ENCODE measurements around the gene NHSL2. TPM values are rescaled to one million over a fixed set of nuclear protein-coding genes. Genes with fewer than 3 reads are reported as not detected.

Gene NHSL2
- polyA plus RNA-seq, 3 donors: 16.6 to 39.8 (median 22.8) TPM

- Histone ChIP-seq H2AFZ (ENCODE audit: insufficient read depth, low read depth, low read length, poor library complexity, severe bottlenecking) (no peak overlapping the region), H3K36me3 (replicated peaks in 1 of 2; ENCODE audit: control insufficient read depth in 1 of 2, insufficient read depth in 2 of 2, low read length in 2 of 2) (no peaks in the 10 kb centered on the region), H3K4me3 (replicated peaks in 1 of 3; ENCODE audit: low read depth in 2 of 3, low read length in 3 of 3) (peak overlapping the region in 1 of 3 experiments; percentile 7), H3K79me2 (ENCODE audit: insufficient read depth, low read length) (peaks cover 70% of the 10 kb centered on the region), H3K27me3 (ENCODE audit: control insufficient read depth in 2 of 2, insufficient read depth in 2 of 2, low read length in 2 of 2) (no peaks in the 10 kb centered on the region), H3K9ac (ENCODE audit: insufficient read depth, low read length, poor library complexity, severe bottlenecking) (peak overlapping the region; percentile 1), H3K4me2 (replicated peaks; ENCODE audit: extremely low read depth, low read length, poor library complexity, severe bottlenecking) (peak overlapping the region; percentile 32), H4K20me1 (ENCODE audit: insufficient read depth, low read length) (peaks cover 32% of the 10 kb centered on the region), H3K27ac (ENCODE audit: low read depth in 1 of 2, low read length in 2 of 2) (peak overlapping the region; percentile 71 to 97), H3K4me1 (ENCODE audit: control insufficient read depth in 1 of 2, insufficient read depth in 2 of 2, low read length in 2 of 2) (peaks cover 97 to 98% of the 10 kb centered on the region in 2 donors), H3K9me3 (replicated peaks in 1 of 2; ENCODE audit: control insufficient read depth in 1 of 2, insufficient read depth in 1 of 2, low read length in 2 of 2) (no peaks in the 10 kb centered on the region)
- H3K9me3 Mint-ChIP-seq: peaks cover 0 to 11% (median 5%) of the 10 kb centered on the region in 7 donors
- peak overlapping the region; percentile 58 to 67 for H3K4me3 Mint-ChIP-seq
- peak; percentile 68 for TF ChIP-seq CTCF (IDR thresholded peaks at IDR 0.05)
- H3K27ac Mint-ChIP-seq: peak overlapping the region; percentile 80 to 98 (median 93)
- H3K4me1 Mint-ChIP-seq: peaks cover 92% of the 10 kb centered on the region
- peaks cover 0 to 41% (median 0%) of the 10 kb centered on the region in 3 donors for H3K27me3 Mint-ChIP-seq (ENCODE audit: low read depth in 3 of 3)
- WGBS (ENCODE audit: insufficient coverage): 0% methylated on average over 4 of the region's 9 CpGs
- peaks cover 16 to 35% of the 10 kb centered on the region in 2 donors for H3K36me3 Mint-ChIP-seq
- DNase-seq: peak; percentile 80 to 82 (median 81)
- intact Hi-C loops (cut with micrococcal nuclease): loop anchor here (2.0 to 10.0 kb wide), 5 partner anchors 62 to 129 kb away; no protein-coding TSS in a partner anchor
Measured at GRCh38 chrX:72126539-72127140, 216.0 kb downstream of the NHSL2 start.

GRCh38 chrX:72127332-72127731 lies 216.7 kb downstream of the NHSL2 start:
- WGBS (ENCODE audit: insufficient coverage): no CpG with 5 or more reads among the region's 3 CpGs
- Histone ChIP-seq H3K4me2 (replicated peaks; ENCODE audit: extremely low read depth, low read length, poor library complexity, severe bottlenecking) (peak overlapping the region; percentile 32), H4K20me1 (ENCODE audit: insufficient read depth, low read length) (peaks cover 37% of the 10 kb centered on the region), H3K4me1 (ENCODE audit: control insufficient read depth in 1 of 2, insufficient read depth in 2 of 2, low read length in 2 of 2) (peaks cover 94 to 96% of the 10 kb centered on the region in 2 donors), H3K27me3 (ENCODE audit: control insufficient read depth in 2 of 2, insufficient read depth in 2 of 2, low read length in 2 of 2) (no peaks in the 10 kb centered on the region), H3K4me3 (replicated peaks in 1 of 3; ENCODE audit: low read depth in 2 of 3, low read length in 3 of 3) (peak overlapping the region in 1 of 3 experiments; percentile 7), H2AFZ (ENCODE audit: insufficient read depth, low read depth, low read length, poor library complexity, severe bottlenecking) (no peak overlapping the region), H3K9ac (ENCODE audit: insufficient read depth, low read length, poor library complexity, severe bottlenecking) (no peak overlapping the region), H3K9me3 (replicated peaks in 1 of 2; ENCODE audit: control insufficient read depth in 1 of 2, insufficient read depth in 1 of 2, low read length in 2 of 2) (no peaks in the 10 kb centered on the region), H3K27ac (ENCODE audit: low read depth in 1 of 2, low read length in 2 of 2) (peak overlapping the region; percentile 16 to 97), H3K79me2 (ENCODE audit: insufficient read depth, low read length) (peaks cover 64% of the 10 kb centered on the region), H3K36me3 (replicated peaks in 1 of 2; ENCODE audit: control insufficient read depth in 1 of 2, insufficient read depth in 2 of 2, low read length in 2 of 2) (peaks cover 1 to 2% of the 10 kb centered on the region in 2 donors)
- H3K4me1 Mint-ChIP-seq: peaks cover 89% of the 10 kb centered on the region
- intact Hi-C loops (cut with micrococcal nuclease): loop anchor here (2.0 to 10.0 kb wide), 5 partner anchors 63 to 130 kb away; no protein-coding TSS in a partner anchor
- peaks cover 0 to 11% (median 5%) of the 10 kb centered on the region in 7 donors for H3K9me3 Mint-ChIP-seq
- H3K4me3 Mint-ChIP-seq: no peak overlapping the region
- H3K36me3 Mint-ChIP-seq: peaks cover 16 to 36% of the 10 kb centered on the region in 2 donors
- peaks cover 0 to 43% (median 0%) of the 10 kb centered on the region in 3 donors for H3K27me3 Mint-ChIP-seq (ENCODE audit: low read depth in 3 of 3)
- peak overlapping the region in 5 of 7 donors; percentile 22 to 96 (median 88) for H3K27ac Mint-ChIP-seq
- TF ChIP-seq CTCF (IDR thresholded peaks at IDR 0.05): no peak
- no peak for DNase-seq
